ENCODE data around the gene NOS3. TPM values are rescaled to one million over a fixed set of nuclear protein-coding genes. Genes with fewer than 3 reads are reported as not detected.

Gene NOS3
- total and polyA plus RNA-seq, 7 donors: 1.4 to 13.2 (median 5.8) TPM

DNA sequence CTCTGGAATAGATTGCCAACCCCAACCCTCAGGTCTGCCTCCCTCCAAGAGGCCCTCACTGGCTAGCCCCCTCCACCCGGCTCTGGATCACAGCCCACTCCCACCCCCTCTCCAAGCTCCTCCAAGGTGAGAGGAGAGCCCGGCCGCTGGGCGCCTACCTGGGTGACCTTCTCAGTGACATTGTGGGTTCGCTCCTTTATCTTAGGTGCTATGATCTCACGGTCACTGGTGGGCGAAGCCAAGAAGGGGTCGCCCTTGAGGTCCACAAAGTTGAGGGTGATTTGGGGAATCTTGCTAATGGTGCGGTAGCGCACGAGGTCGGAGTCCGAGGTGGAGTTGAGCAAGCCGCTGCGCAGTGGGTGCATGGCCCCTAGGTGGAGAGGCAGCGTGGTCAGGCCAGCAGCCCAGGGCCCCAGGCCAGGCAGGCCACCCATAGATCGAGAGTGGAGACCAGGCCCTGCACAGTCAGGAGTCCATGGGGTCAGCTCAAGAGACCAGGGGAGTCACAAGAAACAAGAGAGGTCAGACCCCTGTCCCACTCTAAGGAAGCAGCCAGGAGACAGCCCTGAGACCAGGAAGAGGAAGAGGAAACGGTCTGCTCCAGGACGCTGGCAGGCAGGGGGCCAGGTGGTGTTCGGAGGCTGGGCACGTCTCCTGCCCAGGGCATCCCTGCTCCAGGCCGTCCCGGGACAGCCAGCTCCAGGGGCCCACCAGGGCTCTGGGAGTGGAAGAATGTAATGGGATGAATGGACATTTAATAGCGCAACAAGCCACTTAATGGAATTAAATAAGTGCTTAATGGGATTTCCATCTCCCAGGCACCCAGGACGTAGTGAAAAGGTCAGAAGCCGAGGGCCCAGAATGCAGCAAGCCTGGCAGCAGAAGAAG is 33.4 kb upstream of the NOS3 start:
- ATAC-seq (no peak), DNase-seq (no peak)
- intact Hi-C loops (cut with DNase I): no loop called here
- no peaks in the 10 kb centered on the region for H3K4me1 ChIP-seq
- H3K27ac ChIP-seq: no peak overlapping the region
- H3K27me3 ChIP-seq (ENCODE audit: insufficient read depth in 3 of 3, low read length in 2 of 3): peaks cover 0 to 24% (median 0%) of the 10 kb centered on the region in 3 donors
- WGBS, 3 donors: 85 to 88% (median 87%) methylated on average over 26 of the region's 26 CpGs
- TF ChIP-seq, protein P1, sequence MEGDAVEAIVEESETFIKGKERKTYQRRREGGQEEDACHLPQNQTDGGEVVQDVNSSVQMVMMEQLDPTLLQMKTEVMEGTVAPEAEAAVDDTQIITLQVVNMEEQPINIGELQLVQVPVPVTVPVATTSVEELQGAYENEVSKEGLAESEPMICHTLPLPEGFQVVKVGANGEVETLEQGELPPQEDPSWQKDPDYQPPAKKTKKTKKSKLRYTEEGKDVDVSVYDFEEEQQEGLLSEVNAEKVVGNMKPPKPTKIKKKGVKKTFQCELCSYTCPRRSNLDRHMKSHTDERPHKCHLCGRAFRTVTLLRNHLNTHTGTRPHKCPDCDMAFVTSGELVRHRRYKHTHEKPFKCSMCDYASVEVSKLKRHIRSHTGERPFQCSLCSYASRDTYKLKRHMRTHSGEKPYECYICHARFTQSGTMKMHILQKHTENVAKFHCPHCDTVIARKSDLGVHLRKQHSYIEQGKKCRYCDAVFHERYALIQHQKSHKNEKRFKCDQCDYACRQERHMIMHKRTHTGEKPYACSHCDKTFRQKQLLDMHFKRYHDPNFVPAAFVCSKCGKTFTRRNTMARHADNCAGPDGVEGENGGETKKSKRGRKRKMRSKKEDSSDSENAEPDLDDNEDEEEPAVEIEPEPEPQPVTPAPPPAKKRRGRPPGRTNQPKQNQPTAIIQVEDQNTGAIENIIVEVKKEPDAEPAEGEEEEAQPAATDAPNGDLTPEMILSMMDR (IDR thresholded peaks at IDR 0.05): no peak
- H3K4me3 ChIP-seq: no peak overlapping the region
- H3K9me3 ChIP-seq: no peaks in the 10 kb centered on the region
- H3K36me3 ChIP-seq (ENCODE audit: insufficient read depth in 1 of 2, low read depth in 1 of 2): no peaks in the 10 kb centered on the region

- DNase-seq (peak in 1 of 2 donors; percentile 7), ATAC-seq (no peak)
- H3K4me3 ChIP-seq: no peak overlapping the region
- no peaks in the 10 kb centered on the region for H3K9me3 ChIP-seq
- WGBS, 3 donors: 43 to 63% (median 61%) methylated on average over 56 to 74 of the region's 74 CpGs
- no peak overlapping the region for H3K27ac ChIP-seq
- H3K36me3 ChIP-seq (ENCODE audit: insufficient read depth in 1 of 2, low read depth in 1 of 2): no peaks in the 10 kb centered on the region
- intact Hi-C loops (cut with DNase I): no loop called here
- H3K27me3 ChIP-seq (ENCODE audit: insufficient read depth in 3 of 3, low read length in 2 of 3): peaks cover 0 to 24% (median 0%) of the 10 kb centered on the region in 3 donors
- TF ChIP-seq, protein P1 (IDR thresholded peaks at IDR 0.05): no peak
- H3K4me1 ChIP-seq: no peaks in the 10 kb centered on the region
Measured at GRCh38 chr7:150958062-150958552, 32.7 kb upstream of the NOS3 start.

- intact Hi-C loops (cut with DNase I): no loop called here
- Histone ChIP-seq H3K9me3 (no peaks in the 10 kb centered on the region), H3K4me1 (no peaks in the 10 kb centered on the region), H3K27me3 (ENCODE audit: insufficient read depth in 3 of 3, low read length in 2 of 3) (peaks cover 0 to 24% (median 0%) of the 10 kb centered on the region in 3 donors), H3K27ac (no peak overlapping the region), H3K36me3 (ENCODE audit: insufficient read depth in 1 of 2, low read depth in 1 of 2) (no peaks in the 10 kb centered on the region), H3K4me3 (no peak overlapping the region)
- TF ChIP-seq, protein P1 (IDR thresholded peaks at IDR 0.05): no peak
- ATAC-seq: no peak
- 80 to 88% (median 85%) methylated on average over 13 of the region's 13 CpGs for WGBS, 3 donors
- DNase-seq: no peak
Measured at GRCh38 chr7:150958597-150958996, 32.2 kb upstream of the NOS3 start.

GRCh38 chr7:150959081-150959480 is 31.7 kb upstream of the NOS3 start:
- Histone ChIP-seq H3K27me3 (ENCODE audit: insufficient read depth in 3 of 3, low read length in 2 of 3) (peaks cover 0 to 24% (median 0%) of the 10 kb centered on the region in 3 donors), H3K4me3 (no peak overlapping the region), H3K36me3 (ENCODE audit: insufficient read depth in 1 of 2, low read depth in 1 of 2) (no peaks in the 10 kb centered on the region), H3K9me3 (no peaks in the 10 kb centered on the region), H3K4me1 (no peaks in the 10 kb centered on the region), H3K27ac (no peak overlapping the region)
- intact Hi-C loops (cut with DNase I): no loop called here
- TF ChIP-seq, protein P1 (IDR thresholded peaks at IDR 0.05): no peak
- DNase-seq (no peak), ATAC-seq (no peak)
- 82 to 94% (median 83%) methylated on average over 2 to 3 of the region's 3 CpGs for WGBS, 3 donors

All from psoas muscle (tissue), 8 donors.